Measurements from ENCODE around the gene PRICKLE4. TPM values are rescaled to one million over a fixed set of nuclear protein-coding genes. Genes with fewer than 3 reads are reported as not detected.

PRICKLE4 gene
- total and polyA plus RNA-seq, 8 donors: 1.9 to 77.0 (median 8.4) TPM; not detected in 1

- no peak for DNase-seq
- 33 to 57% (median 44%) methylated on average over 6 of the region's 6 CpGs for WGBS, 5 donors
- Histone ChIP-seq H3K36me3 (peaks cover 10 to 35% (median 35%) of the 10 kb centered on the region in 4 donors), H3K4me1 (peaks cover 23 to 89% (median 56%) of the 10 kb centered on the region in 4 donors), H3K27ac (peak overlapping the region in 4 of 5 donors; percentile 46 to 94 (median 82)), H3K9me3 (no peaks in the 10 kb centered on the region), H3K27me3 (no peaks in the 10 kb centered on the region), H3K4me3 (peak overlapping the region; percentile 67 to 91 (median 70))
- TF ChIP-seq POLR2AphosphoS5 (IDR thresholded peaks at IDR 0.05) (no peak), POLR2A (IDR thresholded peaks at IDR 0.05) (no peak), CTCF (IDR thresholded peaks at IDR 0.05) (no peak), EP300 (IDR thresholded peaks at IDR 0.05) (no peak)
- intact Hi-C loops (cut with DNase I; ENCODE audit: low total_unique reads): no loop called here
Observed at GRCh38 chr6:41778895-41779294, 1.7 kb upstream of the PRICKLE4 start.

GRCh38 chr6:41779336-41779735 lies 1.2 kb upstream of the PRICKLE4 start:
- peak overlapping the region; percentile 46 to 94 (median 88) for H3K27ac ChIP-seq
- WGBS, 5 donors: 3 to 19% (median 3%) methylated on average over 5 to 16 of the region's 16 CpGs
- TF ChIP-seq POLR2AphosphoS5 (IDR thresholded peaks at IDR 0.05): no peak
- no peak for TF ChIP-seq CTCF (IDR thresholded peaks at IDR 0.05)
- TF ChIP-seq POLR2A (IDR thresholded peaks at IDR 0.05): no peak
- no peak for TF ChIP-seq EP300 (IDR thresholded peaks at IDR 0.05)
- peaks cover 7 to 31% (median 30%) of the 10 kb centered on the region in 4 donors for H3K36me3 ChIP-seq
- intact Hi-C loops (cut with DNase I; ENCODE audit: low total_unique reads): no loop called here
- no peaks in the 10 kb centered on the region for H3K27me3 ChIP-seq
- peaks cover 27 to 89% (median 60%) of the 10 kb centered on the region in 4 donors for H3K4me1 ChIP-seq
- DNase-seq: no peak
- H3K9me3 ChIP-seq: no peaks in the 10 kb centered on the region
- peak overlapping the region; percentile 67 to 91 (median 70) for H3K4me3 ChIP-seq

- TF ChIP-seq CTCF (IDR thresholded peaks at IDR 0.05) (peak in 6 of 7 experiments; percentile 5 to 95 (median 92)), POLR2A (IDR thresholded peaks at IDR 0.05) (no peak), EP300 (IDR thresholded peaks at IDR 0.05) (no peak), POLR2AphosphoS5 (IDR thresholded peaks at IDR 0.05) (peak; percentile 36 to 88 (median 84))
- Histone ChIP-seq H3K4me3 (peak within 1 kb of the TSS; percentile 67 to 91 (median 70)), H3K9me3 (no peaks in the 10 kb centered on the region), H3K36me3 (peaks cover under 1 to 24% (median 24%) of the 10 kb centered on the region in 4 donors), H3K4me1 (peaks cover 32 to 89% (median 64%) of the 10 kb centered on the region in 4 donors), H3K27me3 (no peaks in the 10 kb centered on the region), H3K27ac (peak within 1 kb of the TSS; percentile 82 to 94 (median 90))
- intact Hi-C loops (cut with DNase I; ENCODE audit: low total_unique reads): loop anchor here (10.0 kb wide), 1 partner anchor 265 kb away; no protein-coding TSS in a partner anchor
- 0 to 1% (median 1%) methylated on average over 32 to 72 of the region's 73 CpGs for WGBS, 5 donors
- DNase-seq: peak; percentile 99
Observed at GRCh38 chr6:41779788-41780550, 613 bp upstream of the PRICKLE4 start, which contains the start of gene FRS3. TSS of gene FRS3 (minus strand) at chr6:41779900. CDS start at chr6:41776987, 2,913 bp downstream.

GRCh38 chr6:41781366-41781730 lies 766 bp downstream of the PRICKLE4 start:
- Histone ChIP-seq H3K27me3 (no peaks in the 10 kb centered on the region), H3K9me3 (no peaks in the 10 kb centered on the region), H3K4me1 (peaks cover 45 to 89% (median 68%) of the 10 kb centered on the region in 4 donors), H3K4me3 (peak overlapping the region; percentile 67 to 91 (median 70)), H3K36me3 (peaks cover 0 to 11% (median 10%) of the 10 kb centered on the region in 4 donors), H3K27ac (peak overlapping the region; percentile 82 to 94 (median 90))
- TF ChIP-seq POLR2AphosphoS5 (IDR thresholded peaks at IDR 0.05) (no peak), POLR2A (IDR thresholded peaks at IDR 0.05) (no peak), CTCF (IDR thresholded peaks at IDR 0.05) (no peak), EP300 (IDR thresholded peaks at IDR 0.05) (no peak)
- WGBS, 5 donors: 12 to 18% (median 15%) methylated on average over 2 to 3 of the region's 3 CpGs
- DNase-seq: peak in 1 of 2 donors; percentile 59
- intact Hi-C loops (cut with DNase I; ENCODE audit: low total_unique reads): loop anchor here (10.0 kb wide), 1 partner anchor 263 kb away; no protein-coding TSS in a partner anchor
